ENCODE data around the gene CEP295NL.

- no peak for TF ChIP-seq GATA2 (IDR thresholded peaks at IDR 0.05; ENCODE audit: low read depth, low read length)
- TF ChIP-seq GATA3 (IDR thresholded peaks at IDR 0.05; ENCODE audit: low read depth, low read length), result no peak
These were observed 41.8 kb downstream of the CEP295NL start for GRCh38 chr17:78861229-78861628.
